ENCODE measurements around the gene EPHB3. TPM values are rescaled to one million over a fixed set of nuclear protein-coding genes. Genes with fewer than 3 reads are reported as not detected.

The EPHB3 gene
- total RNA-seq, 1 donor from 2014 or later = 17.2 TPM

DNA sequence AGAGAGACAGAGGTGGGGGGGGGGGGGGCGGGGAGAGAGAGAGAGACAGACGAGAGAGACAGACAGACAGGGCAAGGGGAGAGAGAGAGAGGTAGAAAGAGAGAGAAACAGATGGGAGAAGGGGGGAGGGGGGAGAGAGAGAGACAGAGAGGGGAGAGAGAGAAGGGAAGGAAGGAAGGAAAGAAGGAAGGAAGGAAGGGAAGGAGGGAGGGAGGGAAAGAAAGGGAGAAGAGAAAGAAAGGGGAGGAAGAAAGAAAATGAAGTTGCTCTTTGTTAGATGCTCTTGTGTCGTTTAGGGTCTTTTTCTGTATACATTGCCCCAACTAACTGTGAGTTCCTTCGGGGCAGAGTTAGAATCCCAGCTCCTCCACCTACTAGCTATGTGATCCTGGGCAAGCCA, 19.0 kb upstream of the EPHB3 start:
- H3K4me1 ChIP-seq (ENCODE audit: insufficient read depth, low read length) = no peaks in the 10 kb centered on the region
- Mint-ChIP-seq H3K27ac (ENCODE audit: unreplicated experiment) (no peak overlapping the region), H3K4me3 (ENCODE audit: unreplicated experiment) (no peak overlapping the region), H3K9me3 (ENCODE audit: unreplicated experiment) (no peaks in the 10 kb centered on the region), H3K27me3 (ENCODE audit: low read depth, unreplicated experiment) (peaks cover 49% of the 10 kb centered on the region), H3K36me3 (ENCODE audit: low read depth, unreplicated experiment) (no peaks in the 10 kb centered on the region), H3K4me1 (ENCODE audit: low read depth, unreplicated experiment) (no peaks in the 10 kb centered on the region)
- no peaks in the 10 kb centered on the region for H3K79me2 ChIP-seq (ENCODE audit: insufficient read depth, low read length)
- H3K36me3 ChIP-seq (ENCODE audit: insufficient read depth, low read length) = no peaks in the 10 kb centered on the region
- no peak overlapping the region for H3K4me2 ChIP-seq (ENCODE audit: low read length)
- H3K27ac ChIP-seq (ENCODE audit: low read depth, low read length) = no peak overlapping the region
- FAIRE-seq (no peak), DNase-seq (ENCODE audit: low read depth) (no peak)
- no peaks in the 10 kb centered on the region for H3K9me3 ChIP-seq (ENCODE audit: insufficient read depth, low read depth, low read length)
- no peak overlapping the region for H3K4me3 ChIP-seq (ENCODE audit: insufficient read depth, low read depth, low read length)
- H3K9ac ChIP-seq (ENCODE audit: low read length) = no peak overlapping the region
- H2AFZ ChIP-seq (ENCODE audit: low read depth, low read length) = no peak overlapping the region
- H4K20me1 ChIP-seq (ENCODE audit: insufficient read depth, low read length) = no peaks in the 10 kb centered on the region
- TF ChIP-seq, protein P1, sequence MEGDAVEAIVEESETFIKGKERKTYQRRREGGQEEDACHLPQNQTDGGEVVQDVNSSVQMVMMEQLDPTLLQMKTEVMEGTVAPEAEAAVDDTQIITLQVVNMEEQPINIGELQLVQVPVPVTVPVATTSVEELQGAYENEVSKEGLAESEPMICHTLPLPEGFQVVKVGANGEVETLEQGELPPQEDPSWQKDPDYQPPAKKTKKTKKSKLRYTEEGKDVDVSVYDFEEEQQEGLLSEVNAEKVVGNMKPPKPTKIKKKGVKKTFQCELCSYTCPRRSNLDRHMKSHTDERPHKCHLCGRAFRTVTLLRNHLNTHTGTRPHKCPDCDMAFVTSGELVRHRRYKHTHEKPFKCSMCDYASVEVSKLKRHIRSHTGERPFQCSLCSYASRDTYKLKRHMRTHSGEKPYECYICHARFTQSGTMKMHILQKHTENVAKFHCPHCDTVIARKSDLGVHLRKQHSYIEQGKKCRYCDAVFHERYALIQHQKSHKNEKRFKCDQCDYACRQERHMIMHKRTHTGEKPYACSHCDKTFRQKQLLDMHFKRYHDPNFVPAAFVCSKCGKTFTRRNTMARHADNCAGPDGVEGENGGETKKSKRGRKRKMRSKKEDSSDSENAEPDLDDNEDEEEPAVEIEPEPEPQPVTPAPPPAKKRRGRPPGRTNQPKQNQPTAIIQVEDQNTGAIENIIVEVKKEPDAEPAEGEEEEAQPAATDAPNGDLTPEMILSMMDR (IDR thresholded peaks at IDR 0.05; ENCODE audit: insufficient read depth, low read depth, low read length) = no peak
- no peak for TF ChIP-seq EZH2 (IDR thresholded peaks at IDR 0.05; ENCODE audit: insufficient read depth, low read length)
- peaks cover 40% of the 10 kb centered on the region for H3K27me3 ChIP-seq (ENCODE audit: insufficient read depth, low read length)

DNA sequence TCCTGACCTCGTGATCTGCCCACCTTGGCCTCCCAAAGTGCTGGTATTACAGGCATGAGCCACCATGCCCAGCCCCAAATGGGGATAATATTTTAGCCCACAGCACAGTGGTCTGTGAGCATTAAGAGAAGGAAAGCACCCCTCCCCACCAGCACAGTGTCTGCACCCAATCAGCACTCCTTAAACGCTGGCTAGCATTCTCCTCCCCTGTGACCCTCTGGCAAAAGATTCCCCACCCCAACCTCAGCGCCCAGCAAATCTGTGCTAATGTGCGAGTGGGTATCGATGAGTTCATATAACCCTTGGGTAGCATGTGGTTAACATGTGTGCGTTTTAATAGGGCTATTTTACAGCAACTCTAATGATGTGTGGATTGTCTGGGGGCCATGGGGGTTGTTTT, 18.3 kb upstream of the EPHB3 start:
- Histone ChIP-seq H3K27ac (ENCODE audit: low read depth, low read length) (no peak overlapping the region), H2AFZ (ENCODE audit: low read depth, low read length) (no peak overlapping the region), H3K9ac (ENCODE audit: low read length) (no peak overlapping the region), H3K9me3 (ENCODE audit: insufficient read depth, low read depth, low read length) (no peaks in the 10 kb centered on the region), H3K79me2 (ENCODE audit: insufficient read depth, low read length) (no peaks in the 10 kb centered on the region), H3K36me3 (ENCODE audit: insufficient read depth, low read length) (no peaks in the 10 kb centered on the region), H3K4me1 (ENCODE audit: insufficient read depth, low read length) (no peaks in the 10 kb centered on the region), H3K4me3 (ENCODE audit: insufficient read depth, low read depth, low read length) (no peak overlapping the region), H4K20me1 (ENCODE audit: insufficient read depth, low read length) (no peaks in the 10 kb centered on the region), H3K4me2 (ENCODE audit: low read length) (no peak overlapping the region), H3K27me3 (ENCODE audit: insufficient read depth, low read length) (peaks cover 33% of the 10 kb centered on the region)
- H3K27ac Mint-ChIP-seq (ENCODE audit: unreplicated experiment) = no peak overlapping the region
- H3K27me3 Mint-ChIP-seq (ENCODE audit: low read depth, unreplicated experiment) = peaks cover 45% of the 10 kb centered on the region
- FAIRE-seq (no peak), DNase-seq (ENCODE audit: low read depth) (no peak)
- H3K9me3 Mint-ChIP-seq (ENCODE audit: unreplicated experiment) = no peaks in the 10 kb centered on the region
- no peaks in the 10 kb centered on the region for H3K36me3 Mint-ChIP-seq (ENCODE audit: low read depth, unreplicated experiment)
- TF ChIP-seq, protein P1 (IDR thresholded peaks at IDR 0.05; ENCODE audit: insufficient read depth, low read depth, low read length) = no peak
- no peak for TF ChIP-seq EZH2 (IDR thresholded peaks at IDR 0.05; ENCODE audit: insufficient read depth, low read length)
- no peak overlapping the region for H3K4me3 Mint-ChIP-seq (ENCODE audit: unreplicated experiment)
- no peaks in the 10 kb centered on the region for H3K4me1 Mint-ChIP-seq (ENCODE audit: low read depth, unreplicated experiment)

DNA sequence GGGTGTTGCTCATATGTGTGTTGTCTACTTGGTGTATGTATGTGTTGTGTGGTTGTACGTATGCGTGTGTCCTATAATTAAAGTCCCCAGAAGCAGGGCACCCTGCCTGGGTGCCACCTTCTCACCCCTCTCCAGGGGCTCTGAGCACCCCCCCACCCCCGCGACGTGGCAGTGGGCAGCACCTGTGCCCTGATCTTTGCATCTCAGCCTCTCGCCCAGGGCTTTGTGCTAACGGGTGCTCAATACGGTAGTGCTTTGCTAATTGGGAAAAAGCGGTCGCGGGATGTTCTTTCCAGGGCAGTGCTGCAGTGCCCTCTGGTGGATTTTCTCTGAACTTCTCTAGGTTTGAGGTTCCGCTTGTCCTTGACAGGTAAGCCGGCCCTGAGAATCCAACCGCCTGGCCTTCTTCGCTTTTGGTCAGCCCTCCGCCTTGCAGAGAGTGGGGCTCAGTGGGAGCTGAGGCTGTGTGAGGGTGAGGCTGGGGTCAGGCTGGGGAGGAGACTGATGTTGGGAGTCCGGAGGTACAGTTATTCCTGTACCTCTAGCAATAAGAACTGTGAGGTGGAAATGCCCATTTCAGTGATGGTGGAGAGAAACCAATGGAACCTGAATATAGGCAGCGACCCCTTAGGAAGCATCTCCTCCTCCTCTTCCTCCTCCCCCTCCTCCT, 17.6 kb upstream of the EPHB3 start:
- Histone ChIP-seq H3K4me3 (ENCODE audit: insufficient read depth, low read depth, low read length) (no peak overlapping the region), H3K9ac (ENCODE audit: low read length) (no peak overlapping the region), H4K20me1 (ENCODE audit: insufficient read depth, low read length) (no peaks in the 10 kb centered on the region), H3K27me3 (ENCODE audit: insufficient read depth, low read length) (peaks cover 26% of the 10 kb centered on the region), H3K4me2 (ENCODE audit: low read length) (peak overlapping the region; percentile 27), H3K79me2 (ENCODE audit: insufficient read depth, low read length) (no peaks in the 10 kb centered on the region), H2AFZ (ENCODE audit: low read depth, low read length) (peak overlapping the region; percentile 19), H3K9me3 (ENCODE audit: insufficient read depth, low read depth, low read length) (no peaks in the 10 kb centered on the region), H3K4me1 (ENCODE audit: insufficient read depth, low read length) (no peaks in the 10 kb centered on the region), H3K36me3 (ENCODE audit: insufficient read depth, low read length) (no peaks in the 10 kb centered on the region), H3K27ac (ENCODE audit: low read depth, low read length) (no peak overlapping the region)
- no peaks in the 10 kb centered on the region for H3K9me3 Mint-ChIP-seq (ENCODE audit: unreplicated experiment)
- no peaks in the 10 kb centered on the region for H3K36me3 Mint-ChIP-seq (ENCODE audit: low read depth, unreplicated experiment)
- FAIRE-seq = peak; percentile 52
- H3K27ac Mint-ChIP-seq (ENCODE audit: unreplicated experiment) = no peak overlapping the region
- no peak for TF ChIP-seq EZH2 (IDR thresholded peaks at IDR 0.05; ENCODE audit: insufficient read depth, low read length)
- TF ChIP-seq, protein P1 (IDR thresholded peaks at IDR 0.05; ENCODE audit: insufficient read depth, low read depth, low read length) = peak; percentile 78
- peak; percentile 40 for DNase-seq (ENCODE audit: low read depth)
- H3K4me1 Mint-ChIP-seq (ENCODE audit: low read depth, unreplicated experiment) = no peaks in the 10 kb centered on the region
- H3K4me3 Mint-ChIP-seq (ENCODE audit: unreplicated experiment) = no peak overlapping the region
- H3K27me3 Mint-ChIP-seq (ENCODE audit: low read depth, unreplicated experiment) = peaks cover 41% of the 10 kb centered on the region
